NCI-H187 (cell line): ENCODE data around the gene TCP11L2.
"Not testable (repeated sequence)": the region's sequence is repeated elsewhere in the genome, so short reads cannot be mapped to it uniquely, and the experiment has no call there.

Source experiments
- DNase-seq, 2 experiments: peaks; one replicate each; lab custom pipeline; 2025; lab: John Stamatoyannopoulos, UW

Gene TCP11L2

GRCh38 chr12:106307181-106307580 lies 4.6 kb downstream of the TCP11L2 start:
- no peak for DNase-seq

- DNase-seq, result no peak
These were observed 5.6 kb downstream of the TCP11L2 start for GRCh38 chr12:106308121-106308520.

- DNase-seq, result no peak
These were observed 6.1 kb downstream of the TCP11L2 start for GRCh38 chr12:106308611-106309010.

GRCh38 chr12:106309671-106310505 lies 7.4 kb downstream of the TCP11L2 start:
- DNase-seq, result no peak

GRCh38 chr12:106310687-106311086 lies 8.2 kb downstream of the TCP11L2 start:
- DNase-seq, result no peak

- DNase-seq, result no peak
These were observed 8.6 kb downstream of the TCP11L2 start for GRCh38 chr12:106311139-106311538.

GRCh38 chr12:106313413-106313812 lies 10.9 kb downstream of the TCP11L2 start:
- DNase-seq, result not testable (repeated sequence)

GRCh38 chr12:106315523-106315922 lies 13.0 kb downstream of the TCP11L2 start:
- no peak for DNase-seq

- DNase-seq, result no peak
These were observed 15.0 kb downstream of the TCP11L2 start for GRCh38 chr12:106317406-106318082.

- DNase-seq, result no peak
These were observed 18.8 kb downstream of the TCP11L2 start for GRCh38 chr12:106321139-106321850.

- DNase-seq, result no peak
These were observed 21.0 kb downstream of the TCP11L2 start for GRCh38 chr12:106323537-106323936.

- no peak for DNase-seq
These were observed 24.9 kb downstream of the TCP11L2 start for GRCh38 chr12:106327309-106327869.

- no peak for DNase-seq
These were observed 26.2 kb downstream of the TCP11L2 start for GRCh38 chr12:106328735-106329134.

GRCh38 chr12:106329231-106329982 lies 26.9 kb downstream of the TCP11L2 start:
- no peak for DNase-seq

- no peak for DNase-seq
These were observed 29.1 kb downstream of the TCP11L2 start for GRCh38 chr12:106331599-106331998.

GRCh38 chr12:106332536-106332935 lies 30.0 kb downstream of the TCP11L2 start:
- DNase-seq, result no peak

GRCh38 chr12:106333010-106333409 lies 30.5 kb downstream of the TCP11L2 start:
- DNase-seq, result no peak

GRCh38 chr12:106333756-106334155 lies 31.2 kb downstream of the TCP11L2 start:
- DNase-seq, result no peak

GRCh38 chr12:106341086-106341877 lies 38.7 kb downstream of the TCP11L2 start:
- no peak for DNase-seq

GRCh38 chr12:106342397-106343213 lies 40.1 kb downstream of the TCP11L2 start:
- DNase-seq, result no peak
